HG03469 (cell line): ENCODE data around the gene ATXN7L3B.

Experiments
- ATAC-seq: cut with Tn5 transposase; IDR thresholded peaks from one replicate; pipeline ENCODE4 v1.9.1; 2021; ENCODE audit warnings: mild to moderate bottlenecking, moderate library complexity, moderate number of reproducible peaks; ENCODE audit not compliant: unreplicated experiment

The ATXN7L3B gene

DNA sequence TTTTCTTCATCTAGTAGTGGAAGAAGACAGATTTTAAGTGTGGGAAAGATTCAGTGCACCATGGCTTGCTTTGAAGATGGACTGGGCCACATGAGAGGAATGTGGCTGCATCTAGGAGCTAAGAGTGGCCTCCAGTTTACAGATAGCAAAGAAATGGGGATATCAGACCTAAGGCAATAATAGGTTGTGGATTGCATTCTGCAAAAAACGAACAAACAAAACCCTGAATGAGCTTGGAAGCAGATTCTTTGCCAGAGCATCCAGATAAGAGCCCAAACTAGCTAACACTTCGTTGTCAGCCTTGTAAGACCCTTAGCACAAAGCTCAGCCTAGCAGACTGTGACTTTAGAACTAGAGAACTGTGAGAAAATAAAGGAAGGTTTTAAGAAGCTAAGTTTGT is 9.6 kb downstream of the ATXN7L3B start:
- no peak for ATAC-seq

DNA sequence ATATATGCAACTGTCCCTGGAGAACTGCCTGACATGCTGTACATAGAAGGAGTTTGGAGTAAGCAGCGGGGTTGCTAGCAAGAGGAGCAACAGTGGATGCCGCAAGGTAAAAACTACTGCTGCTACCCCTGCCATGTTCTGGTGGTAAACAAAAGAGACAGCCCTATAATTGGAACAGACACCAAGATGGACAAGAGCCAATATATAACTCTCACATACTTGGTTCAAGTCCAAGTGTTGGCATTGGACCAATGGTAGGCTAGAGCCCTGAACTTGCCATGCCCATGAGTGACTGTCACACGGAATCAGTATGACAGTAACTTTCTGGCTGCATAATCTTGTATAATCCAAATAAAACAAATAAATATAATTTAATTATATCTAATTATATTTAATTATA is 13.7 kb downstream of the ATXN7L3B start:
- ATAC-seq = no peak

GRCh38 chr12:74552201-74552600 is 14.6 kb downstream of the ATXN7L3B start:
- no peak for ATAC-seq

DNA sequence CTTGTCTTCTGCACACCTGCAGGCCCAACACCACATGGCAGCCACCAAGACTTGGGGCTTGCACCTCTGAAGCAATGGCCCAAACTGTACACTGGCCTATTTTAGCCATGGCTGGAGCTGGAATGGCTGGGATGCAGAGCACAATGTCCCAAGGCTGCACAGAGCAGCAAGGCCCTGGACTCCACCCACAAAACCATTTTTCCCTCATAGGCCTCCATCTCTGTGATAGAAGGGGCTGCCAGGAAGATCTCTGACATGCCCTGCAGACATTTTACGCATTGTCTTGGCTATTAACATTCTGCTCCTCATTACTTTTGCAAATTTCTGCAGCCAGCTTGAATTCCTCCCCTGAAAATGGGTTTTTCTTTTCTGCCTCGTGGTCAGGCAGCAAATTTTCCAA is 22.1 kb downstream of the ATXN7L3B start:
- no peak for ATAC-seq

- no peak for ATAC-seq
Observed at GRCh38 chr12:74563927-74564326, 26.3 kb downstream of the ATXN7L3B start.

- no peak for ATAC-seq
Observed at GRCh38 chr12:74578486-74578885, 40.9 kb downstream of the ATXN7L3B start.

DNA sequence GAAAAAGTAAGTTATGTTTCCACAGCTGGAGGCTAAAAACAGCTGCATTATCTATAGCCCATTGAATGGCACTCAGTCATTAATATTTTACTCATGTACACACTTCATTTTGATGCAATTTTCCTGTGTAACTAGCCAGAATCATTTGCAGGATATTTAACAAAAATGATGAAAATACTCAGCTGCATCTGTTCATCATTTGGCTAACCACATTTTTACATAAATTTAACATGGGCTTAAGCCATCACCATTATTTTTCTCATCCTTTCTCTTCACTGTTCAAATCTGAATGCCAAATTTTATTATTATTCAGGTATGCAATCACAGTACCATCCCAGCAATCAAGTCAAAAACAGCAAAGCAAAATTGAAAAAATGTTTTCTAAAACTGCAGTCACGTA is 41.8 kb downstream of the ATXN7L3B start:
- no peak for ATAC-seq

- no peak for ATAC-seq
Observed at GRCh38 chr12:74579981-74580380, 42.3 kb downstream of the ATXN7L3B start.

DNA sequence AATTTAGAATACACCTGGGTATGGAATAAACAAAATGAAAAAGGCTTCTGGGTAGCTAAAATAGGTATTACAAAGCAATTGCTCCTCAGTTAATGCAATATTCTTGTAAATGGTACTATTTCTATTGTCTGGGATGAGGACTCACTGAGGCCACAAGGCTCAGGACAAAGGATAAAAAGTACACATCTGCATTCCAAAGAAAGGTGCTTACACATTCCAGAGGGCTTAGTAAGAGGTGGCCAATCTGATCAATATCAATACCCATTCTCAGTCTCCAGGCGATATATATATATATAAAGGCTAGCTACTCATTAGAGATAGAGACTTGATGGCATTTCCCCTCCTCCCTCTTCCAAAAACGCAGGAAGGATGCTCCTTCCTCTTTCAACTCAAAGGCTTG is 43.8 kb downstream of the ATXN7L3B start:
- ATAC-seq = no peak

DNA sequence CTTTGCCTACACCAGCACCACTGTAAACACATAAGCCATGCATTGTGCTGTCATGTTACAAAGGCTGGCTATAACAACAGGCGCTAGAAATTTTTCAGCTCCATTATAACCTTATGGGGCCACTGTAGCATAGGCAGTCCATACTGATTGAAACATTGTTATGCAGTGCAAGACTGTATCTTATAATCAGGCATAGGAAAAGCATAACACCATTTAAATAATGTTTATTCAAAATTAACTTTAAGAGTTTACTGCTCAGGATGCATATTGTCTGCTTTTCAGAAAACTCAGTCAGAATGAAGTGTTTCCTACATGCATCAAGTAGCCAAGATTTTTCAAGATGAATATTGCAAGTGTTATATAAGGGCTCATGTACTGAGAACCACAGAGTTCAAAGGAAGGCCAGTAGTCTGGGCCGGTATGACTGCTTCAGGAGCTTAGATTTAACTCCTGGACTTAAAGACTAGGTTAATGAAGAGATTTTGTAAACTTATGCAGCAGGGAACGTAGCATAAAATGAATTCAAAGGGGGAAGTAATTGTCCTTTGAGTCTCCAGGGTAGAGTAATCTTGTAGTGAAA is 46.9 kb downstream of the ATXN7L3B start:
- no peak for ATAC-seq

GRCh38 chr12:74586251-74586650 is 48.6 kb downstream of the ATXN7L3B start:
- ATAC-seq = no peak
